Body of pancreas (tissue), 4 donors: ENCODE measurements around the gene TMEM185B.

ENCODE experiments used
- POLR2A ChIP-seq, 3 donors: fragments of 450-650 bp; IDR thresholded peaks; one replicate each; pipeline ENCODE4 v1.6.1; 2016; ENCODE audit warnings: antibody characterized with exemption in 3 of 3, mild to moderate bottlenecking in 2 of 3
- TF ChIP-seq, protein P1 (sequence below), 7 experiments: fragments of 450-650 bp in 4 of 7; fragments of 200-600 bp in 3 of 7; sonication (generic) in 3 of 7; IDR thresholded peaks; one replicate each; pipeline ENCODE4 v1.5.1; 2016 to 2019; ENCODE audit warnings: antibody characterized with exemption in 7 of 7

DNA sequence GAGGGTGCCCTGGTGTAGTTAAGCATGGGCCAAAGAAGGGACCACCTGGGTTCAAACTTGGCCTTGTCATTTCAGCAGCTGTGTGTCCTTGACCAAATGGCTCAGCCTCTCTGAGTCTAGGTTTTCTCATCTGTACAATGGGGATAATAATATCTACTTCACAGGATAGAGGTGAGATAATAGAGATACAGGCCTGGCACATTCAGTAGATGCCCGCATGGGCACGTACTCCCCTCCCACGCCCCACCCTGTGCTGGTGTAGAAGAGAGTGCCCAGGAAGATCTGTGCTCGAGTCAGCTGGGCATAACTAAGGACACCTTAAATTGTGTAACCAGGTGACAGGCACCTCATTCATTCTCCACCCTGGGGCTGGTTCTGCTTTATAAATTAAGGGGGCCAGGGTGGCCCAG is 8.4 kb upstream of the TMEM185B start:
- TF ChIP-seq, protein P1, sequence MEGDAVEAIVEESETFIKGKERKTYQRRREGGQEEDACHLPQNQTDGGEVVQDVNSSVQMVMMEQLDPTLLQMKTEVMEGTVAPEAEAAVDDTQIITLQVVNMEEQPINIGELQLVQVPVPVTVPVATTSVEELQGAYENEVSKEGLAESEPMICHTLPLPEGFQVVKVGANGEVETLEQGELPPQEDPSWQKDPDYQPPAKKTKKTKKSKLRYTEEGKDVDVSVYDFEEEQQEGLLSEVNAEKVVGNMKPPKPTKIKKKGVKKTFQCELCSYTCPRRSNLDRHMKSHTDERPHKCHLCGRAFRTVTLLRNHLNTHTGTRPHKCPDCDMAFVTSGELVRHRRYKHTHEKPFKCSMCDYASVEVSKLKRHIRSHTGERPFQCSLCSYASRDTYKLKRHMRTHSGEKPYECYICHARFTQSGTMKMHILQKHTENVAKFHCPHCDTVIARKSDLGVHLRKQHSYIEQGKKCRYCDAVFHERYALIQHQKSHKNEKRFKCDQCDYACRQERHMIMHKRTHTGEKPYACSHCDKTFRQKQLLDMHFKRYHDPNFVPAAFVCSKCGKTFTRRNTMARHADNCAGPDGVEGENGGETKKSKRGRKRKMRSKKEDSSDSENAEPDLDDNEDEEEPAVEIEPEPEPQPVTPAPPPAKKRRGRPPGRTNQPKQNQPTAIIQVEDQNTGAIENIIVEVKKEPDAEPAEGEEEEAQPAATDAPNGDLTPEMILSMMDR (IDR thresholded peaks at IDR 0.05): no peak
- TF ChIP-seq POLR2A (IDR thresholded peaks at IDR 0.05): no peak
